ENCODE measurements around the gene ZNHIT6.

DNA sequence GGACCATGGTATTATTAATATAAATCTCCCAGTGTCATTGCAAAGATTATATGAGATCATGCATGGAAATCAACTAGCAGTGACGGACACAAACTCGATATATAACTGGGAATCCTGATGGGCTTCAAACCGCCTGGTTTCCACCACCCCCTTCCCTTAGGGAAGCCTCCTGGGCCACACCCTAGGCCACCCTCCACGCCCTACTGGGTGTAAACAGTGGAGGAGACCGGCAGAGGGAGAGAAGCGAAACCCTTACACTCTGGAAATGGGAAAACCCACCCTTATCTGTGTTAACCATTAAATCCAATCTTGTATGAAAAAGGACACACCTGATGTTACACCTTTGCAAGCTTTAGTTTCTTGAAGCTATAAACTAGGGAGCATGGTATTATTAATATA is 595 bp upstream of the ZNHIT6 start:
- TF ChIP-seq, protein P1, sequence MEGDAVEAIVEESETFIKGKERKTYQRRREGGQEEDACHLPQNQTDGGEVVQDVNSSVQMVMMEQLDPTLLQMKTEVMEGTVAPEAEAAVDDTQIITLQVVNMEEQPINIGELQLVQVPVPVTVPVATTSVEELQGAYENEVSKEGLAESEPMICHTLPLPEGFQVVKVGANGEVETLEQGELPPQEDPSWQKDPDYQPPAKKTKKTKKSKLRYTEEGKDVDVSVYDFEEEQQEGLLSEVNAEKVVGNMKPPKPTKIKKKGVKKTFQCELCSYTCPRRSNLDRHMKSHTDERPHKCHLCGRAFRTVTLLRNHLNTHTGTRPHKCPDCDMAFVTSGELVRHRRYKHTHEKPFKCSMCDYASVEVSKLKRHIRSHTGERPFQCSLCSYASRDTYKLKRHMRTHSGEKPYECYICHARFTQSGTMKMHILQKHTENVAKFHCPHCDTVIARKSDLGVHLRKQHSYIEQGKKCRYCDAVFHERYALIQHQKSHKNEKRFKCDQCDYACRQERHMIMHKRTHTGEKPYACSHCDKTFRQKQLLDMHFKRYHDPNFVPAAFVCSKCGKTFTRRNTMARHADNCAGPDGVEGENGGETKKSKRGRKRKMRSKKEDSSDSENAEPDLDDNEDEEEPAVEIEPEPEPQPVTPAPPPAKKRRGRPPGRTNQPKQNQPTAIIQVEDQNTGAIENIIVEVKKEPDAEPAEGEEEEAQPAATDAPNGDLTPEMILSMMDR (IDR thresholded peaks at IDR 0.05): no peak
- TF ChIP-seq POLR2A (IDR thresholded peaks at IDR 0.05): no peak

Data from uterus (tissue), 2 donors.